SK-N-SH treated with all-trans-retinoic acid at 6 μM for 48 hours (cell line): ENCODE data around the gene URAD.

ENCODE experiments used
- CSDC2 ChIP-seq: fragments of 250-450 bp; sonication (Bioruptor Pico); IDR thresholded peaks from 2 replicates; pipeline ENCODE4 v1.5.0; 2020; ENCODE audit warnings: mild to moderate bottlenecking, moderate library complexity
- OSR1 ChIP-seq: fragments of 250-450 bp; sonication (Bioruptor Pico); IDR thresholded peaks from 2 replicates; pipeline ENCODE4 v1.8.0; 2022; ENCODE audit warnings: moderate library complexity, mild to moderate bottlenecking, inconsistent platforms
- PATZ1 ChIP-seq: fragments of 250-450 bp; sonication (Bioruptor Pico); IDR thresholded peaks from 2 replicates; pipeline ENCODE4 v1.8.0; 2020; ENCODE audit warnings: mild to moderate bottlenecking, moderate library complexity, borderline replicate concordance
- PPARA ChIP-seq: fragments of 250-450 bp; sonication (Bioruptor Pico); IDR thresholded peaks from 2 replicates; pipeline ENCODE4 v1.5.0; 2020; ENCODE audit warnings: mild to moderate bottlenecking, borderline replicate concordance
- SNAI2 ChIP-seq: fragments of 250-450 bp; sonication (Bioruptor Pico); IDR thresholded peaks from 2 replicates; pipeline ENCODE4 v1.5.0; 2020; ENCODE audit warnings: mild to moderate bottlenecking, moderate library complexity
- TOX ChIP-seq: fragments of 250-450 bp; sonication (Bioruptor Pico); IDR thresholded peaks from 2 replicates; pipeline ENCODE4 v1.8.0; 2021; ENCODE audit warnings: mild to moderate bottlenecking, moderate library complexity, borderline replicate concordance
- ZFP3 ChIP-seq: fragments of 250-450 bp; sonication (Bioruptor Pico); IDR thresholded peaks from 2 replicates; pipeline ENCODE4 v1.5.0; 2020; ENCODE audit warnings: mild to moderate bottlenecking, moderate library complexity
- ZFP30 ChIP-seq: fragments of 450-650 bp; formaldehyde crosslinking; IDR thresholded peaks from 2 replicates; pipeline ENCODE4 v1.5.0; 2022; ENCODE audit warnings: mild to moderate bottlenecking, moderate library complexity
- TF ChIP-seq, protein P1 (sequence below): fragments of 250-450 bp; sonication (Bioruptor Pico); IDR thresholded peaks from 2 replicates; pipeline ENCODE4 v1.5.1; 2020; ENCODE audit warnings: low read depth, mild to moderate bottlenecking, moderate library complexity

- no peak for TF ChIP-seq PATZ1
- TF ChIP-seq PPARA (CRISPR knock-in tag), result no peak
- TF ChIP-seq ZFP30 (CRISPR knock-in tag), result no peak
- TF ChIP-seq, protein P1, sequence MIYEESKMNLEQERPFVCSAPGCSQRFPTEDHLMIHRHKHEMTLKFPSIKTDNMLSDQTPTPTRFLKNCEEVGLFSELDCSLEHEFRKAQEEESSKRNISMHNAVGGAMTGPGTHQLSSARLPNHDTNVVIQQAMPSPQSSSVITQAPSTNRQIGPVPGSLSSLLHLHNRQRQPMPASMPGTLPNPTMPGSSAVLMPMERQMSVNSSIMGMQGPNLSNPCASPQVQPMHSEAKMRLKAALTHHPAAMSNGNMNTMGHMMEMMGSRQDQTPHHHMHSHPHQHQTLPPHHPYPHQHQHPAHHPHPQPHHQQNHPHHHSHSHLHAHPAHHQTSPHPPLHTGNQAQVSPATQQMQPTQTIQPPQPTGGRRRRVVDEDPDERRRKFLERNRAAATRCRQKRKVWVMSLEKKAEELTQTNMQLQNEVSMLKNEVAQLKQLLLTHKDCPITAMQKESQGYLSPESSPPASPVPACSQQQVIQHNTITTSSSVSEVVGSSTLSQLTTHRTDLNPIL (CRISPR knock-in tag), result no peak
- no peak for TF ChIP-seq TOX (CRISPR knock-in tag)
- no peak for TF ChIP-seq OSR1 (CRISPR knock-in tag)
- no peak for TF ChIP-seq SNAI2 (CRISPR knock-in tag)
- no peak for TF ChIP-seq ZFP3
- no peak for TF ChIP-seq CSDC2
Observed at GRCh38 chr13:27978301-27978968, 10.1 kb downstream of the URAD start.
